HEK293T (cell line): Measurements from ENCODE around the gene KREMEN1.

ENCODE experiments used
- ARNT ChIP-seq: fragments of 450-650 bp; IDR thresholded peaks from 2 replicates; pipeline ENCODE4 v1.6.1; 2017; ENCODE audit warnings: mild to moderate bottlenecking
- BHLHE40 ChIP-seq: fragments of 450-650 bp; IDR thresholded peaks from 2 replicates; pipeline ENCODE4 v1.6.1; 2016; ENCODE audit warnings: mild to moderate bottlenecking, moderate library complexity, borderline replicate concordance
- CTBP1 ChIP-seq: fragments of 450-650 bp; IDR thresholded peaks from 2 replicates; pipeline ENCODE4 v1.6.1; 2016; ENCODE audit warnings: borderline replicate concordance
- ELF4 ChIP-seq: fragments of 450-650 bp; IDR thresholded peaks from 2 replicates; pipeline ENCODE4 v1.6.1; 2017; ENCODE audit warnings: antibody characterized with exemption
- FOXA1 ChIP-seq: fragments of 450-650 bp; IDR thresholded peaks from 2 replicates; pipeline ENCODE4 v1.6.1; 2016; ENCODE audit warnings: mild to moderate bottlenecking
- FOXK2 ChIP-seq: fragments of 450-650 bp; IDR thresholded peaks from 2 replicates; pipeline ENCODE4 v1.6.1; 2016; ENCODE audit warnings: mild to moderate bottlenecking
- FOXM1 ChIP-seq: fragments of 450-650 bp; IDR thresholded peaks from 2 replicates; pipeline ENCODE4 v1.6.1; 2017; ENCODE audit warnings: mild to moderate bottlenecking, borderline replicate concordance
- LEF1 ChIP-seq: fragments of 450-650 bp; IDR thresholded peaks from 2 replicates; pipeline ENCODE4 v1.6.1; 2017; ENCODE audit warnings: mild to moderate bottlenecking, borderline replicate concordance
- NFRKB ChIP-seq: fragments of 450-650 bp; IDR thresholded peaks from 2 replicates; pipeline ENCODE4 v1.6.1; 2016; ENCODE audit warnings: mild to moderate bottlenecking, moderate library complexity
- SP1 ChIP-seq: fragments of 450-650 bp; IDR thresholded peaks from 2 replicates; pipeline ENCODE4 v1.6.1; 2017
- SUZ12 ChIP-seq: fragments of 450-650 bp; IDR thresholded peaks from 2 replicates; pipeline ENCODE4 v1.6.1; 2016; ENCODE audit warnings: mild to moderate bottlenecking
- ZNF384 ChIP-seq: fragments of 450-650 bp; IDR thresholded peaks from 2 replicates; pipeline ENCODE4 v1.6.1; 2016

DNA sequence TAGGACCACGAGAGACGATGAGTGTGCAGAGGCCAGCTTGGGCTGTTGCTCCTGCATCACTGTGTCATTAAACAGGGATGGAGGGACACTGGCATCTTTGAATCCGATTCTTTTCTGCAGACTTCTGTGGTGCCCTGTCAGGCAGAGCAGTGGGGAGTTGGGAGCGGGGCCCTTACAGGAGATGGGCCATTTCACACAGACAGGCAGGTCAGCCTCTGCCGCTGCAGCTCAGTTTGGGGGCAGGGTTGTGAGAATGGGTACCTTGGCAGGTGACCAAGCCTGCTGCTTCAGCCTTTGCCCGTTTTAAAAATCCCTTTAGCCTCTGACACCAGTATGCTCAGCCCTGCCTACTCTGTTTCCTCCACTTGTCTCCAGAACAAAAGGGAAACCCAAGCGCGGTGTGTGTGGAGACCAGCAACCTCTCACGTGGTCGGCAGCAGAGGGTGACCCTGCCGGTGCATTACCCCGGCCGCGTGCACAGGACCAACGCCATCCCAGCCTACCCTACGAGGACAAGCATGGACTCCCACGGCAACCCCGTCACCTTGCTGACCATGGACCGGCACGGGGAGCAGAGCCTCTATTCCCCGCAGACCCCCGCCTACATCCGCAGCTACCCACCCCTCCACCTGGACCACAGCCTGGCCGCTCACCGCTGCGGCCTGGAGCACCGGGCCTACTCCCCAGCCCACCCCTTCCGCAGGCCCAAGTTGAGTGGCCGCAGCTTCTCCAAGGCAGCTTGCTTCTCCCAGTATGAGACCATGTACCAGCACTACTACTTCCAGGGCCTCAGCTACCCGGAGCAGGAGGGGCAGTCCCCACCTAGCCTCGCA, 23.8 kb upstream of the KREMEN1 start:
- TF ChIP-seq LEF1 (no peak), FOXA1 (no peak), FOXK2 (no peak), ARNT (no peak), FOXM1 (no peak), BHLHE40 (no peak), ELF4 (no peak), ZNF384 (no peak), CTBP1 (no peak), SP1 (no peak), NFRKB (no peak), SUZ12 (no peak)
